HFFc6 (cell line): ENCODE measurements around the gene KRTAP4-4. TPM values are rescaled to one million over a fixed set of nuclear protein-coding genes. Genes with fewer than 3 reads are reported as not detected.

Experiments used
- DNase-seq: peaks from one replicate; pipeline ENCODE4 v3.0.0-alpha.2; 2018
- H3K27ac Mint-ChIP-seq: 2 replicates; pipeline ENCODE4 v1.8.0; 2020; ENCODE audit warnings: mild to moderate bottlenecking, mixed read lengths
- H3K27me3 Mint-ChIP-seq: 2 replicates; pipeline ENCODE4 v1.8.0; 2021; ENCODE audit warnings: mild to moderate bottlenecking, moderate library complexity, mixed read lengths; ENCODE audit not compliant: insufficient read depth
- H3K36me3 Mint-ChIP-seq: 2 replicates; pipeline ENCODE4 v1.8.0; 2021; ENCODE audit warnings: low read depth, mixed read lengths
- H3K4me1 Mint-ChIP-seq: 2 replicates; pipeline ENCODE4 v1.8.0; 2020; ENCODE audit warnings: low read depth, mixed read lengths
- H3K4me3 Mint-ChIP-seq: 2 replicates; pipeline ENCODE4 v1.8.0; 2020; ENCODE audit warnings: mild to moderate bottlenecking, moderate library complexity, mixed read lengths
- H3K9me3 Mint-ChIP-seq: 2 replicates; pipeline ENCODE4 v1.8.0; 2020; ENCODE audit warnings: mild to moderate bottlenecking, mixed read lengths
- total RNA-seq, 6 experiments: library from RNA; stranded (reverse); fragmentation: NEBNext Ultra II Directional; extraction: Animal tissue kit (Norgen Biotek cat#: 25700); gene quantifications; 2 replicates in 1 of 6; 3 replicates in 5 of 6; pipeline ENCODE4 v1.2.3, GENCODE V29; 2021
- TF ChIP-seq, protein P1 (sequence below): fragments of 200-600 bp; sonication (generic); IDR thresholded peaks from 2 replicates; pipeline ENCODE4 v1.5.0; 2021; ENCODE audit warnings: antibody characterized with exemption, mild to moderate bottlenecking

Gene KRTAP4-4
- total RNA-seq, 6 experiments from 2014 or later, result not detected

DNA sequence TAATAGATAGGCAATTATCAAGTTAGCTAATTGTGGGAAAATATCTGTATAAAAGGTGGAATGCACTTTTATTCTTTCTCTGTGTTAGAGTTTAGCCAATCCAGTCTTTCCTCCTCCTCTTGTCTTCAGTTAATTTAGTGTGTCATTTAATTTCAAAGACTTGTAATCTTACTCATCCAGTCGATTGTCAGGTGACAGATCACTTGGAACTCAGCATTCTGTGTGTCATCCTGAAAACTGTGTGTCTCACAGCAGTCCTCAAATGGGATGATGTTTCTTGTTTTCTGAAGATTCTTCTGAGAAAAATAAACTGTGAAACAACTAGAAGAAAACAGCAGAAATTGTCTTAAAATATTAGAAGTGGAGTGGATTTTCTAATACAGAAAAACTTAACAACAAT, 24.5 kb upstream of the KRTAP4-4 start:
- Mint-ChIP-seq H3K27me3 (peaks cover 12% of the 10 kb centered on the region), H3K9me3 (peaks cover 5% of the 10 kb centered on the region; the same call in 1 of the 2 replicates), H3K27ac (no peak overlapping the region), H3K4me1 (peaks cover 11% of the 10 kb centered on the region), H3K36me3 (no peaks in the 10 kb centered on the region), H3K4me3 (no peak overlapping the region)
- TF ChIP-seq, protein P1, sequence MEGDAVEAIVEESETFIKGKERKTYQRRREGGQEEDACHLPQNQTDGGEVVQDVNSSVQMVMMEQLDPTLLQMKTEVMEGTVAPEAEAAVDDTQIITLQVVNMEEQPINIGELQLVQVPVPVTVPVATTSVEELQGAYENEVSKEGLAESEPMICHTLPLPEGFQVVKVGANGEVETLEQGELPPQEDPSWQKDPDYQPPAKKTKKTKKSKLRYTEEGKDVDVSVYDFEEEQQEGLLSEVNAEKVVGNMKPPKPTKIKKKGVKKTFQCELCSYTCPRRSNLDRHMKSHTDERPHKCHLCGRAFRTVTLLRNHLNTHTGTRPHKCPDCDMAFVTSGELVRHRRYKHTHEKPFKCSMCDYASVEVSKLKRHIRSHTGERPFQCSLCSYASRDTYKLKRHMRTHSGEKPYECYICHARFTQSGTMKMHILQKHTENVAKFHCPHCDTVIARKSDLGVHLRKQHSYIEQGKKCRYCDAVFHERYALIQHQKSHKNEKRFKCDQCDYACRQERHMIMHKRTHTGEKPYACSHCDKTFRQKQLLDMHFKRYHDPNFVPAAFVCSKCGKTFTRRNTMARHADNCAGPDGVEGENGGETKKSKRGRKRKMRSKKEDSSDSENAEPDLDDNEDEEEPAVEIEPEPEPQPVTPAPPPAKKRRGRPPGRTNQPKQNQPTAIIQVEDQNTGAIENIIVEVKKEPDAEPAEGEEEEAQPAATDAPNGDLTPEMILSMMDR, result no peak
- no peak for DNase-seq

DNA sequence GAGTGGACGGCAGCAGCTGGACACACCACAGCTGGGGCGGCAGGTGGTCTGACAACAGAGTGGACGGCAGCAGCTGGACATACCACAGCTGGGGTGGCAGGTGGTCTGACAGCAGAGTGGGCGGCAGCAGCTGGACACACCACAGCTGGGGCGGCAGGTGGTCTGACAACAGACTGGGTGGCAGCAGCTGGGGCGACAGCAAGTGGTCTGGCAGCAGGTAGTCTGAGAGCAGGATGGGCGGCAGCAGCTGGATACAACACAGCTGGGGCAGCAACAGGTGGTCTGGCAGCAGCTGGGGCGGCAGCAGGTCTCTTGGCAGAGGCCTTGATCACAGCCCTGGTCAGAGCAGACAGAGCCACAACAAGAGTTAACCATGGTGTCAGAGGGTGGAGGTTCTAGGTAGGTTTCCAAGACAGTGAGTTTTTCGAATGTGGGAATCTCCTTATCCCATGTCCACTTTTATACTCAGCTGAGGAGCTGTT, 24.0 kb upstream of the KRTAP4-4 start, which contains the start of gene KRTAP4-1:
Gene KRTAP4-1 (minus strand): TSS at position 432 of the 482 bp plus-strand sequence. CDS start 57 bp downstream, at position 375.
- Mint-ChIP-seq H3K27ac (no peak within 1 kb of the TSS), H3K4me3 (no peak within 1 kb of the TSS), H3K27me3 (peaks cover 12% of the 10 kb centered on the region), H3K36me3 (no peaks in the 10 kb centered on the region), H3K4me1 (peaks cover 15% of the 10 kb centered on the region), H3K9me3 (peaks cover 5% of the 10 kb centered on the region; the same call in 1 of the 2 replicates)
- DNase-seq, result no peak
- TF ChIP-seq, protein P1, result no peak

DNA sequence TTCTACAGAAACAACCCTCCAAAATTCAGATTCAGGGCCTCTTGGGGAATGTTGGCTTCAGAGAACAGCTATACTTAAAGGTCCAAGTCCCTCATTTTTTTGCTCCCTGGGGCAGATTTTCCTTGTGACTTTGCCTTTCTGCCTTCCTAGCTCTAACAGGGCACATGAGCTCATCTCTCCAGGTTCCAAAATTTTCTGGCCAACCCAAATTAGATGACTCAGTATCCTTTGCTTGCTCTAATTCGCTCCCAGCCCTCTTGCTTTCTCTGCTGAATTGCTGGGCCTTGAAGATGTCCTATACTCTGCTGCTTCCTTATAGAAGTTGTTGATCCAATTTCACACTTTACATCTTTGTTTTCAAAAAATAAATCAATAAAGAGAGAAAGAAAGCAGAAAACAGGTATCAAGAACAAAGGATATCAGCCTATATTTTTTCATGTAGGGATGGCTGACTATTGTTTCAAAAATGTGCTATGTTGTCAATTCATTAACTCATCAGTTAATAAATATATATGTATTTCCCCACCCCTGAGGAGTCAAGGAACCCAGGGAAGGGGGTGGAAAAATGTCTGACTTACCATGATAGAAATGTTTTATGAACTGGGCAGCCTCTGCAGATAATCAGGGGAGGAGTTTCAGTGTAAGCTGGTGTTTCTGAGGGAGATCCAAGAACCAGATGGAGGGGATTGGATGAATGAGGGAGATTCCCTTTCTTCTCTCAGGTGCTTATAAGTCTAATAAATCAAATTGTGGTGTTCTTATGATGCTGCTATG, 18.5 kb upstream of the KRTAP4-4 start:
- H3K27ac Mint-ChIP-seq, result peak overlapping the region; percentile 68

DNA sequence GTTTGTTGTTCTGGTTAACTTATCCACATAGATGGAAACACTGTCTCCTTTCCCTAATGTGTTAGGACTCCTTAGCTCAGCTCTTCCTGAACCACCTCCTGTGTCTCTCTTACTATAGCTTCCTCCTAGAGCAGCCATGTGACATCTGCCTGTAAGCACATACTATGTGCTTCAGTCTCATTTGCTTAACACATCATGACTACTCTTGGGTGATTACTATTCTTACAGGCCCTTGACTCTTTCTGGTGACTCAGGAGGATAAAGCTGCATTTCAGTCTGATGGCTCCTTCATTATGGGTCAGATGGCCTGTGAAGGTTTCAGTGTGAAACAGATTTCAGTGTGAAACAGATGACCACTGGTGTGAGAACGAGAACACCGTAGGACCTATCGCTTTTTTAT, 17.8 kb upstream of the KRTAP4-4 start:
- Mint-ChIP-seq H3K4me1 (peaks cover 30% of the 10 kb centered on the region), H3K27me3 (peaks cover 2% of the 10 kb centered on the region; the same call in 1 of the 2 replicates), H3K36me3 (no peaks in the 10 kb centered on the region), H3K9me3 (no peaks in the 10 kb centered on the region), H3K27ac (peak overlapping the region; percentile 68), H3K4me3 (no peak overlapping the region)
- peak; percentile 53 for DNase-seq
- TF ChIP-seq, protein P1, result no peak

More for the DNA sequence above, 18.5 kb upstream of the KRTAP4-4 start:
- H3K4me3 Mint-ChIP-seq, result no peak overlapping the region
- DNase-seq, result peak; percentile 15
- H3K4me1 Mint-ChIP-seq, result peaks cover 30% of the 10 kb centered on the region
- no peaks in the 10 kb centered on the region for H3K9me3 Mint-ChIP-seq
- no peaks in the 10 kb centered on the region for H3K36me3 Mint-ChIP-seq
- peaks cover 1% of the 10 kb centered on the region; the same call in 1 of the 2 replicates for H3K27me3 Mint-ChIP-seq
- TF ChIP-seq, protein P1, result no peak

DNA sequence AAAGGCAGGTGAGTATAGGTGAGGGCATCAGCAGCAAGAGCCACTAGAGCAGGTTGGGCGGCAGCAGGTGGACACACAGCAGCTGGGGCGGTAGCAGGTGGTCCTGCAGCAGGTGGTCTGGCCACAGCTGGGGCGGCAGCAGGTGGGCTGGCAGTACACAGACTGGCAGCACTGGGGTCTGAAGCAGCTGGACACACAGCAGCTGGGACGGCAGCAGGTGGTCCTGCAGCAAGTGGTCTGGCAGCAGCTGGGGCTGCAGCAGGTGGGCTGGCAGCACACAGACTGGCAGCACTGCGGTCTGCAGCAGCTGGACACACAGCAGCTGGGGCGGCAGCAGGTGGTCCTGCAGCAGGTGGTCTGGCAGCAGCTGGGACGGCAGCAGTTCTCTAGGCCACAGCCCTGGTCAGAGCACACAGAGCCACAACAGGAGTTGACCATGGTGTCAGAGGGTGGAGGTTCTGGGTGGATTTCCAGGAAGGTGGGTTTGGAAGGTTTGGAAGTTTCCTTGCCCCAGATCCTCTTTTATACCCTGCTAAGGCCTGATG, 17.3 kb upstream of the KRTAP4-4 start, which contains the start of gene KRTAP4-2:
Gene KRTAP4-2 (minus strand): TSS at position 495 of the 545 bp plus-strand sequence. CDS start 57 bp downstream, at position 438.
- H3K9me3 Mint-ChIP-seq, result no peaks in the 10 kb centered on the region
- no peak for DNase-seq
- TF ChIP-seq, protein P1, result no peak
- no peaks in the 10 kb centered on the region for H3K36me3 Mint-ChIP-seq
- H3K27ac Mint-ChIP-seq, result peak within 1 kb of the TSS; percentile 68
- H3K4me3 Mint-ChIP-seq, result no peak within 1 kb of the TSS
- H3K4me1 Mint-ChIP-seq, result peaks cover 30% of the 10 kb centered on the region
- H3K27me3 Mint-ChIP-seq, result peaks cover 1% of the 10 kb centered on the region; the same call in 1 of the 2 replicates
